ENCODE results near the gene RENBP.

RENBP gene

GRCh38 chrX:153956044-153956907 is 11.8 kb upstream of the RENBP start:
- TF ChIP-seq CTCF (IDR thresholded peaks at IDR 0.05), result no peak

GRCh38 chrX:153955228-153955732 is 10.8 kb upstream of the RENBP start:
- no peak for TF ChIP-seq CTCF (IDR thresholded peaks at IDR 0.05)

GRCh38 chrX:153954558-153955227 is 10.2 kb upstream of the RENBP start:
- TF ChIP-seq CTCF (IDR thresholded peaks at IDR 0.05), result no peak

- TF ChIP-seq CTCF (IDR thresholded peaks at IDR 0.05), result no peak
These were observed 9.6 kb upstream of the RENBP start for GRCh38 chrX:153953892-153954557.

GRCh38 chrX:153953342-153953830 is 8.9 kb upstream of the RENBP start:
- peak; percentile 84 for TF ChIP-seq CTCF (IDR thresholded peaks at IDR 0.05)

- no peak for TF ChIP-seq CTCF (IDR thresholded peaks at IDR 0.05)
These were observed 8.1 kb upstream of the RENBP start for GRCh38 chrX:153952373-153953026.
